ENCODE measurements around the gene INKA1.

GRCh38 chr3:49803465-49804140 lies 542 bp downstream of the INKA1 start:
- TF ChIP-seq CTCF (IDR thresholded peaks at IDR 0.05; ENCODE audit: low read depth, low read length, poor library complexity, severe bottlenecking) (peak; percentile 43), EZH2phosphoT487 (IDR thresholded peaks at IDR 0.05; ENCODE audit: borderline replicate concordance, low read length) (no peak)
